BE2C (cell line): ENCODE results near the gene NLGN1.

Experiments used
- DNase-seq: peaks from one replicate; pipeline ENCODE4 v3.0.0-alpha.2; 2020
- H3K27me3 ChIP-seq: fragments of 250-450 bp; sonication (Bioruptor Pico); 2 replicates; pipeline ENCODE4 v1.5.1; 2020; ENCODE audit warnings: mild to moderate bottlenecking
- H3K36me3 ChIP-seq: fragments of 250-450 bp; sonication (Bioruptor Pico); 2 replicates; pipeline ENCODE4 v1.5.1; 2020; ENCODE audit warnings: mild to moderate bottlenecking
- H3K4me1 ChIP-seq: fragments of 250-450 bp; sonication (Bioruptor Pico); 2 replicates; pipeline ENCODE4 v1.5.1; 2020
- H3K4me3 ChIP-seq: 2 replicates; pipeline ENCODE4 v1.5.1; 2011; ENCODE audit warnings: low read depth, low read length
- H3K9me3 ChIP-seq: fragments of 250-450 bp; sonication (Bioruptor Pico); 2 replicates; pipeline ENCODE4 v1.5.1; 2020
- TF ChIP-seq, protein P1 (sequence below): IDR thresholded peaks from 2 replicates; pipeline ENCODE4 v1.5.1; 2012; ENCODE audit warnings: mild to moderate bottlenecking, low read depth, low read length

The NLGN1 gene

DNA sequence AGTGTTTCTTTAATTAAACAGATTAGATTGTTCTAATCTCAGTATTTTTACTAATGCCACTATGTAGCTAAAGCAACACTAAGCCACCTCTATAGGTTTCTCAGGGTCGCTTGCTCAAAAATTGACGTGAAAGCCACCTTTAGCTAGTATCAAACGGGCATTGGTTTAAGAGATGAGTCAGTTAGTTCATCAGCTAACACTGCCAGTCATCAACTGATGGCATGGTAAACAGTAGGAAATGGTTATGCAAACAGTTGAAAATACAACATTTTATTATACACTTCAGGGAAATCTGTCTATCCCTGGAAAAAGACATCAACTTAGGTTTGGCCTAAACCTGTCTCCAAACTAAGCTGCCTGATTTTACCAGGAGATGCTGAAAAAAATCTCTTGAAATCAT lies 879.3 kb downstream of the NLGN1 start:
- H3K4me1 ChIP-seq: no peaks in the 10 kb centered on the region
- H3K36me3 ChIP-seq: no peaks in the 10 kb centered on the region
- TF ChIP-seq, protein P1, sequence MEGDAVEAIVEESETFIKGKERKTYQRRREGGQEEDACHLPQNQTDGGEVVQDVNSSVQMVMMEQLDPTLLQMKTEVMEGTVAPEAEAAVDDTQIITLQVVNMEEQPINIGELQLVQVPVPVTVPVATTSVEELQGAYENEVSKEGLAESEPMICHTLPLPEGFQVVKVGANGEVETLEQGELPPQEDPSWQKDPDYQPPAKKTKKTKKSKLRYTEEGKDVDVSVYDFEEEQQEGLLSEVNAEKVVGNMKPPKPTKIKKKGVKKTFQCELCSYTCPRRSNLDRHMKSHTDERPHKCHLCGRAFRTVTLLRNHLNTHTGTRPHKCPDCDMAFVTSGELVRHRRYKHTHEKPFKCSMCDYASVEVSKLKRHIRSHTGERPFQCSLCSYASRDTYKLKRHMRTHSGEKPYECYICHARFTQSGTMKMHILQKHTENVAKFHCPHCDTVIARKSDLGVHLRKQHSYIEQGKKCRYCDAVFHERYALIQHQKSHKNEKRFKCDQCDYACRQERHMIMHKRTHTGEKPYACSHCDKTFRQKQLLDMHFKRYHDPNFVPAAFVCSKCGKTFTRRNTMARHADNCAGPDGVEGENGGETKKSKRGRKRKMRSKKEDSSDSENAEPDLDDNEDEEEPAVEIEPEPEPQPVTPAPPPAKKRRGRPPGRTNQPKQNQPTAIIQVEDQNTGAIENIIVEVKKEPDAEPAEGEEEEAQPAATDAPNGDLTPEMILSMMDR: no peak

DNA sequence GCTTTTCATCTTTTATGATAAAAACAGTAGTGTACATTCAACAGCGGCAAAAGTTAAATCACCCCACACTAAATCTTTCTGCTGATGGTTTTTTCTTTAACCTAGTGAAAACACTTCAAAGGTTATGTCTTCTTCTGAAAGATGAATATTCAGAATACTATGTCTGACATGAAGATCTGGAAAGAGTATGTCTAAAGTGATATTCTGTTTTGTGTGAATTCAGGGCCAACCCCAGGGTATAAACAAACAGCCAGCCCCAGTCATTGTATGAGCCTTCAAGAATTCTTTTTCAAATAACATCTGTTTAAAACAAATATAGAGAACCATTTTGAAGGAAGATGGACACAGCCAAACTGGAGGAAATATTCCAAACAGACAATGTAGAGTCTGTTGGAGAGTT lies 880.5 kb downstream of the NLGN1 start:
- Histone ChIP-seq H3K36me3 (no peaks in the 10 kb centered on the region), H3K4me1 (no peaks in the 10 kb centered on the region), H3K9me3 (no peaks in the 10 kb centered on the region), H3K27me3 (no peaks in the 10 kb centered on the region; the same call in 1 of the 2 replicates), H3K4me3 (no peak overlapping the region)
- DNase-seq: no peak
- TF ChIP-seq, protein P1: no peak

More for the DNA sequence above, 879.3 kb downstream of the NLGN1 start:
- DNase-seq: no peak
- no peaks in the 10 kb centered on the region; the same call in 1 of the 2 replicates for H3K27me3 ChIP-seq
- H3K9me3 ChIP-seq: no peaks in the 10 kb centered on the region
- H3K4me3 ChIP-seq: no peak overlapping the region

DNA sequence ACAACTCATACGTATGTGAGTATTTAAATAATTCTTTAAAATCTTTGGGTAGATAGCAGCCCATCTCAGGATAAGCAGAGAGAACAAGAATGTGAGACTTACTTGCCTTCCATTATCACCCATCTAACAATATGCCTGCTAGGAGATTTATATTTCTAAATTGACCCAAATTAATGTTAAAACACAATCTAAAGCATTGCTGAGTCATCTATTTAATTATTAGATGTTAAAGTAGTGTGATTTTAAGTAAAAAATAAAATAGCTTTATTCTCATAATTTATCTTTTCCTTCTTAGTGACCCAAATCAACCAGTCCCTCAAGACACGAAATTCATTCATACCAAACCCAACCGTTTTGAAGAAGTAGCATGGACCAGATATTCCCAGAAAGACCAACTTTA lies 882.6 kb downstream of the NLGN1 start:
- H3K4me1 ChIP-seq: no peaks in the 10 kb centered on the region; the same call in 1 of the 2 replicates
- no peaks in the 10 kb centered on the region for H3K27me3 ChIP-seq
- no peaks in the 10 kb centered on the region for H3K36me3 ChIP-seq
- TF ChIP-seq, protein P1: no peak
- no peak overlapping the region for H3K4me3 ChIP-seq
- no peaks in the 10 kb centered on the region for H3K9me3 ChIP-seq
- DNase-seq: no peak

DNA sequence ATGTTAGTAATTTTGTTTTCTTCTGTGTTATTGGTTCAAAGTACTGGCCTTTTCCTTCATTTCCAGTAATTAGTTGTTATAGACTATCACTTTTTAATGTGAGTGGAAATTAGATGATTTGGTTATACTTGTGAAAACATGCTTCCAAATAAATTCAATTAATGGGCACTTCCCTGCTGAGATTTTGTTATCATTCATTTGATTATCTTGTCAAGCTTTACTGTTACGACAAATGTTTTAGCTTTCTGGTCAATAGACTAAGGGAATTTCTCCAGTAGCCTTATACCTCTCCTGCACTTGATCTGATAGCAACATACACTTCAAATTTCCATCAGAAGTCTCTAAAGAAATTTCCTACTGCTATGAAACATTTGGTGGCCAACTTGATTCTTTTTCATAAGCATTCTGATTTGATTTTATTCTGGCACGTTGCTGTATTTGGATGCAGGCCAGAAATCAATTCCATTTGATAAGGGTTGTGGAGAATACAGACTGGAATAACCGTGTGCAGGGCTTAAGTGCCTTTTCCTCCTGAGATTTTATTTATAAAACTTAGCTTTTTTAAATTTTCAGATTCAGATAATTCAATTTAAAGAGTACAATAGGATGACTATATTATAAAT lies 887.8 kb downstream of the NLGN1 start:
- Histone ChIP-seq H3K4me3 (no peak overlapping the region), H3K36me3 (no peaks in the 10 kb centered on the region), H3K4me1 (peaks cover 4% of the 10 kb centered on the region; the same call in 1 of the 2 replicates), H3K27me3 (peaks cover 3% of the 10 kb centered on the region; the same call in 1 of the 2 replicates), H3K9me3 (no peaks in the 10 kb centered on the region)
- TF ChIP-seq, protein P1: no peak
- DNase-seq: no peak

DNA sequence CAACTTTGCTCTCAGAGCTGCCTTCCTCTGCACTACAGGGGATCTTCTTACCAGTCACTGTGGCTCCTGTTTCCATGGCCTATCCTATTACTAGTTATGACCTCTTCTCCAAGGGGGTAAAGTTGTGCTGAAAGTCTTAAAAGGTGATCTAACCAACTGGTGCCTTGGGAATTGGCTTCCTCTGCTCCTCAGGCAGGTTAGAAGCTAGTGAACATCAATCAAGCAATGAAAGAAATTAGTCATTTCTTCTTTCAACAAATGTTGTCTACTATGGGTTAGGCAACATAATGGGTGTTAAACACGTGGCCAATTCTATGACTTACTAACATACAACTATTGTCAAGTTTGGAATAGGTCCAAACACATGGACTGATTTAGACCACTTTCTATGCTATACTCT lies 890.2 kb downstream of the NLGN1 start:
- TF ChIP-seq, protein P1: no peak
- H3K9me3 ChIP-seq: no peaks in the 10 kb centered on the region
- H3K4me3 ChIP-seq: no peak overlapping the region
- no peaks in the 10 kb centered on the region for H3K36me3 ChIP-seq
- peaks cover 4% of the 10 kb centered on the region; the same call in 1 of the 2 replicates for H3K4me1 ChIP-seq
- DNase-seq: no peak
- H3K27me3 ChIP-seq: peaks cover 3% of the 10 kb centered on the region; the same call in 1 of the 2 replicates

DNA sequence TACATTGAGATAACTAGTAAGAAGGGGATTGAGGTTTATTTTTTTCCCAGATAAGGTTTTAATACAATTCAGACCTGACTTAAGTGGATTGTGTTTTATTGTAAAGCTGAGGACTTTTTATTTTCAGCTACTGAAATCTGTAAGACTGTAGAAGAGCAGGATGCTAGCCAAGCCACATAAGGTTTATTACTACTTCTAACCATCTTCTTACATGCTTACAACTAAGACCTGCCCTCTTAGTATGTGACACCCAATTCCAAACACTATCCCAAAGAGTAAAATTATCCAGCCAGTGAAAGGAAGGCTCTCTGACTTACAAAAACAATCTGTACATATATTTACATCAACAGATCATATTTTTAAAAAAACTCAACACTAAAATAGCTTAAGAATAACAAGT lies 897.1 kb downstream of the NLGN1 start:
- TF ChIP-seq, protein P1: no peak
- H3K36me3 ChIP-seq: no peaks in the 10 kb centered on the region
- no peaks in the 10 kb centered on the region for H3K27me3 ChIP-seq
- no peaks in the 10 kb centered on the region for H3K4me1 ChIP-seq
- no peak for DNase-seq
- H3K4me3 ChIP-seq: no peak overlapping the region
- H3K9me3 ChIP-seq: no peaks in the 10 kb centered on the region
